SIG-M5 (cell line): Measurements from ENCODE around the gene IDE.
"Not testable (repeated sequence)": the region's sequence is repeated elsewhere in the genome, so short reads cannot be mapped to it uniquely, and the experiment has no call there.

Experiments used
- DNase-seq: peaks from one replicate; lab custom pipeline; 2025; lab: John Stamatoyannopoulos, UW

IDE gene

DNA sequence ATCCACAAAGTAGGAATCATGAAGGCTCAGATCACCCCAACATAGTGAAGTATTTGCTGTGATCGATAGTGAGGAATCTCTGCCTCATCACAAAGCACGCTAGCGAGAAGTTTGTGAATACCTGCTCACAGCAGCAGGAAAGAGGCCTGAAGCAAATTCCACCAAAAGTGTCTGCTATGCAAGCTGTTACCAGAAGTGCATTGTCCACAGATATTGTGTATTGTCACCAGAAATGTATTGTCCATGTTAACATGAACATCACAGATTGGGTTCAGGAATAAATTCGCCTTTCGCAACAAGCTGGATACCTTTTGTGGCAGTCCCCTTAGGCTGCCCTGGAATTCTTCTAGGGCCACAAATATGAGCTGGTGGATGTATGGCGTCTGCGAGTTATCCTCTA, 155.0 kb downstream of the IDE start:
- DNase-seq = no peak

GRCh38 chr10:92418221-92418620, 155.7 kb downstream of the IDE start:
- no peak for DNase-seq

DNA sequence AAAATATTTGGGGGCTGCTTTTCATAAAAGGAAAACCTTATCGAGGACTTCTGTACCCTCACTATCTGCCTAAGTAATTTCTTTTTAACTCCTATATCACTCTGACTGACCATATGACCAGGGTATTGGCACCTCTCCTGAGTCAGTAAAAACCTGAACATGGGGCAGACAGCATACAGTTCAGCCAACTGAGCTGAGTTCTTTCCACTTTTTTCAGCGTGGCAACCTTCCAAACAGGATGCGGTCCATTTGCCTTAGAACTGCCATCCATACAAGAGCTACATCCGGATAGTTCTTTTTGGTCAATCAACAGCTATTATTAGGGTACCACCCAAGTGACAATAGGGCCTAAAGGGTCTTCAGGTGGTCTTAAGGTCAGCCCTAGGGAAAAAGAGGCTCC, 160.4 kb downstream of the IDE start:
- DNase-seq = no peak

DNA sequence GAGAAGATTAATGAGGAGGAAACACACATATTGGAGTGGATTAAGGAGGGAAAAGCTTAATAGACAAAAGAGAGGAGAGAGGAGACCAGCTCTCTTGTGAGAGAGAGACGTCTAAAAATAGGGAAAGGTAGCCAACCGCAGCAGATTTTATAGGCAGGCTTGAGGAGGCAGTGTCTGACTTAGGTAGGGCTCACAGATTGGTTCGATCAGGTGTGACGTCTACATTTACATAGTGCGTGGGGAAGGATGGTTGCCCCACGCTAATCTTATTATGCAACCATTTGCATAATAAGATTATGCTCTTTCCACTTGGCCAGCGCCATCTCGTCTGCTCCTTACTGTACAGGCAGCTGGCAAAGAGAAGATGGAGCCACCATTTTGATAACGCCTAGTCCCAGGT, 160.9 kb downstream of the IDE start:
- DNase-seq = no peak

GRCh38 chr10:92411406-92411805, 162.5 kb downstream of the IDE start:
- DNase-seq = no peak

- no peak for DNase-seq
These were observed 163.4 kb downstream of the IDE start for GRCh38 chr10:92410501-92410900.

- DNase-seq = no peak
These were observed 165.9 kb downstream of the IDE start for GRCh38 chr10:92408017-92408361.

GRCh38 chr10:92407305-92408016, 166.4 kb downstream of the IDE start:
- no peak for DNase-seq

- no peak for DNase-seq
These were observed 168.4 kb downstream of the IDE start for GRCh38 chr10:92405419-92405924.

GRCh38 chr10:92404612-92405418, 169.1 kb downstream of the IDE start:
- no peak for DNase-seq

GRCh38 chr10:92402234-92402633, 171.7 kb downstream of the IDE start:
- DNase-seq = not testable (repeated sequence)
